Neural progenitor cell (in vitro differentiated cells): ENCODE measurements around the gene FIG4. TPM values are rescaled to one million over a fixed set of nuclear protein-coding genes. Genes with fewer than 3 reads are reported as not detected.

ENCODE experiments used
- DNase-seq: peaks from one replicate; pipeline ENCODE4 v3.0.0-alpha.2; 2016; ENCODE audit warnings: low spot score
- H2AFZ ChIP-seq: fragments of 200-600 bp; sonication (generic); replicated peaks from 2 replicates; pipeline ENCODE4 v1.6.1; 2016; ENCODE audit warnings: antibody characterized with exemption
- H3F3A ChIP-seq: fragments of 200-600 bp; sonication (generic); 2 replicates; pipeline ENCODE4 v1.6.1; 2016; ENCODE audit warnings: antibody characterized with exemption, low read depth
- H3K27ac ChIP-seq: fragments of 200-600 bp; sonication (generic); 2 replicates; pipeline ENCODE4 v1.5.1; 2016; ENCODE audit warnings: mild to moderate bottlenecking
- H3K27me3 ChIP-seq: fragments of 200-600 bp; sonication (generic); 2 replicates; pipeline ENCODE4 v1.6.1; 2016; ENCODE audit warnings: mild to moderate bottlenecking, moderate library complexity
- H3K36me3 ChIP-seq: fragments of 200-600 bp; sonication (generic); 2 replicates; pipeline ENCODE4 v1.5.1; 2016
- H3K4me1 ChIP-seq: fragments of 200-600 bp; sonication (generic); 2 replicates; pipeline ENCODE4 v1.6.1; 2016; ENCODE audit warnings: mixed run types
- H3K4me2 ChIP-seq: fragments of 200-600 bp; sonication (generic); 2 replicates; pipeline ENCODE4 v1.6.1; 2016
- H3K4me3 ChIP-seq: fragments of 200-600 bp; sonication (generic); 2 replicates; pipeline ENCODE4 v1.5.1; 2016
- H3K79me2 ChIP-seq: fragments of 200-600 bp; sonication (generic); 2 replicates; pipeline ENCODE4 v1.6.1; 2016; ENCODE audit warnings: low read depth
- H3K9ac ChIP-seq: fragments of 200-600 bp; sonication (generic); 2 replicates; pipeline ENCODE4 v1.6.1; 2016
- H3K9me3 ChIP-seq: fragments of 200-600 bp; sonication (generic); 2 replicates; pipeline ENCODE4 v1.5.1; 2016; ENCODE audit warnings: low read depth
- H4K20me1 ChIP-seq: fragments of 200-600 bp; sonication (generic); 2 replicates; pipeline ENCODE4 v1.6.1; 2016; ENCODE audit warnings: low read depth
- H3K27ac Mint-ChIP-seq: 3 replicates; pipeline ENCODE4 v1.8.0; 2021; ENCODE audit warnings: mixed read lengths
- H3K27me3 Mint-ChIP-seq: 2 replicates; pipeline ENCODE4 v1.8.0; 2022; ENCODE audit warnings: low read depth, mild to moderate bottlenecking, inconsistent platforms, moderate library complexity, mixed read lengths; ENCODE audit not compliant: insufficient read depth
- H3K36me3 Mint-ChIP-seq: 3 replicates; pipeline ENCODE4 v1.8.0; 2021; ENCODE audit warnings: mixed read lengths
- H3K4me1 Mint-ChIP-seq: 3 replicates; pipeline ENCODE4 v1.8.0; 2021; ENCODE audit warnings: mixed read lengths
- H3K4me3 Mint-ChIP-seq: 3 replicates; pipeline ENCODE4 v1.8.0; 2021; ENCODE audit warnings: mild to moderate bottlenecking, moderate library complexity, mixed read lengths
- H3K9me3 Mint-ChIP-seq: 3 replicates; pipeline ENCODE4 v1.8.0; 2020; ENCODE audit warnings: mixed read lengths
- CTCF ChIP-seq: fragments of 200-600 bp; sonication (generic); IDR thresholded peaks from 2 replicates; pipeline ENCODE4 v1.5.1; 2017; ENCODE audit warnings: antibody characterized with exemption, mild to moderate bottlenecking
- EZH2 ChIP-seq: fragments of 200-600 bp; sonication (generic); IDR thresholded peaks from 2 replicates; pipeline ENCODE4 v1.6.1; 2017; ENCODE audit warnings: antibody characterized with exemption, mild to moderate bottlenecking, moderate library complexity
- EZH2phosphoT487 ChIP-seq: fragments of 200-600 bp; sonication (generic); IDR thresholded peaks from 2 replicates; pipeline ENCODE4 v1.6.1; 2017; ENCODE audit warnings: antibody characterized with exemption
- total RNA-seq: library from RNA; depleted of rRNA; stranded (reverse); fragments of >200 nt; gene quantifications from 2 replicates; pipeline ENCODE4 v1.2.3, GENCODE V29; 2015; ENCODE audit warnings: low replicate concordance

Gene FIG4
- total RNA-seq, 1 donor from 2014 or later, result 51.3 TPM

- no peak overlapping the region for H3K27ac Mint-ChIP-seq
- H3K4me3 ChIP-seq, result no peak overlapping the region
- H3K4me1 Mint-ChIP-seq, result no peaks in the 10 kb centered on the region
- H3K4me3 Mint-ChIP-seq, result no peak overlapping the region
- TF ChIP-seq CTCF (no peak), EZH2phosphoT487 (no peak), EZH2 (no peak)
- no peak overlapping the region for H2AFZ ChIP-seq
- H3K27ac ChIP-seq, result no peak overlapping the region
- no peaks in the 10 kb centered on the region for H3K79me2 ChIP-seq
- H3K36me3 ChIP-seq, result no peaks in the 10 kb centered on the region
- H3K27me3 ChIP-seq, result no peaks in the 10 kb centered on the region
- no peak for DNase-seq
- no peak overlapping the region for H3K9ac ChIP-seq
- no peaks in the 10 kb centered on the region for H3K4me1 ChIP-seq
- peaks cover 11% of the 10 kb centered on the region for H3K36me3 Mint-ChIP-seq
- no peak overlapping the region for H3K4me2 ChIP-seq
- no peaks in the 10 kb centered on the region for H3K9me3 ChIP-seq
- H3K9me3 Mint-ChIP-seq, result no peaks in the 10 kb centered on the region
- no peaks in the 10 kb centered on the region for H4K20me1 ChIP-seq
- H3F3A ChIP-seq, result no peaks in the 10 kb centered on the region
- H3K27me3 Mint-ChIP-seq, result no peaks in the 10 kb centered on the region
Measured at GRCh38 chr6:109767961-109768360, 76.9 kb downstream of the FIG4 start.

DNA sequence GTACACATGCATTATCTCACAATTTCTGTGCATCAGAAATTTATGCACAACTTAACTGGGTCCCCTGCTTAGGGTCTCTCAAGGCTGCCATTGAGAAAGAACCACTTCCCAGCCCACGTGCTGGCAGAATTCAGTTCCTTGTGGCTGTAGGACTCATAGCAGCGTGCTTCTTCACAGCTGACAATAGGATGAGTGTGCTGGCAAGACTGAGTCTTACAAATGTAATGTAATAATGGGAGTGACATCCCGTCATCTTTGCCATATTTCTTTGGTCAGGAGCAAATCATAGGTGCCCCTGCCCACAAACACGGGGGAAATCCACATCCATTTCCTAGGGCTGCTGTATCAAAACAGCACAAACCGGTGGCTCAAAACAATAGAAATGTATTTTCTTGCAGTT is 77.4 kb downstream of the FIG4 start:
- Histone ChIP-seq H3K4me2 (no peak overlapping the region), H3K36me3 (no peaks in the 10 kb centered on the region), H3K27ac (no peak overlapping the region), H3K9ac (no peak overlapping the region), H3K4me1 (no peaks in the 10 kb centered on the region), H3K79me2 (no peaks in the 10 kb centered on the region), H3K9me3 (no peaks in the 10 kb centered on the region), H3K4me3 (no peak overlapping the region), H4K20me1 (no peaks in the 10 kb centered on the region), H3K27me3 (no peaks in the 10 kb centered on the region), H2AFZ (no peak overlapping the region), H3F3A (no peaks in the 10 kb centered on the region)
- Mint-ChIP-seq H3K4me3 (no peak overlapping the region), H3K9me3 (no peaks in the 10 kb centered on the region), H3K36me3 (peaks cover 11% of the 10 kb centered on the region), H3K27me3 (no peaks in the 10 kb centered on the region), H3K27ac (no peak overlapping the region), H3K4me1 (no peaks in the 10 kb centered on the region)
- no peak for TF ChIP-seq CTCF
- no peak for TF ChIP-seq EZH2
- TF ChIP-seq EZH2phosphoT487, result no peak
- no peak for DNase-seq

DNA sequence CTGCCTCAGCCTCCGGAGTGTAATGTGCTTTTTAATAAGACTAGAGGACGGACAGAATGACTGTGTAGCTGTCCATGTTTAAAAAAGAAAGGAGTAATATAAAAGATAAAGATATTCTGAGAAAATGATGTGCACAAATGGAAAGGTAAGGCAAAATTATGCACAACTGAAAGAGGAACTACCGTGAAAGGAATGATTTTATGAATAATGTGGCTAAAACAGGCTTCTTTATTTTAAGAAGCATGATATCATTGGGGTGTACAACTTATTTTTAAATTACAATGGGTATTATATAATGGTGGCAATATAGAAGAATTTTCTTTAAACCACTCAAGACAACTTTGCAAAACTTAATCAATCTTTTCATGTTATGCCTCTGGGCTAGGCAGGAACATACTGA is 78.1 kb downstream of the FIG4 start:
- no peak overlapping the region for H3K27ac Mint-ChIP-seq
- Histone ChIP-seq H2AFZ (no peak overlapping the region), H4K20me1 (no peaks in the 10 kb centered on the region), H3K27ac (no peak overlapping the region), H3K4me3 (no peak overlapping the region), H3K4me2 (no peak overlapping the region), H3K27me3 (no peaks in the 10 kb centered on the region), H3K4me1 (no peaks in the 10 kb centered on the region), H3K9me3 (no peaks in the 10 kb centered on the region), H3K9ac (no peak overlapping the region), H3K36me3 (no peaks in the 10 kb centered on the region), H3F3A (no peaks in the 10 kb centered on the region), H3K79me2 (no peaks in the 10 kb centered on the region)
- H3K27me3 Mint-ChIP-seq, result no peaks in the 10 kb centered on the region
- H3K4me1 Mint-ChIP-seq, result no peaks in the 10 kb centered on the region
- no peak overlapping the region for H3K4me3 Mint-ChIP-seq
- H3K9me3 Mint-ChIP-seq, result no peaks in the 10 kb centered on the region
- DNase-seq, result no peak
- H3K36me3 Mint-ChIP-seq, result peaks cover 11% of the 10 kb centered on the region
- TF ChIP-seq CTCF (no peak), EZH2phosphoT487 (no peak), EZH2 (no peak)

- Histone ChIP-seq H3K36me3 (no peaks in the 10 kb centered on the region), H3K9me3 (no peaks in the 10 kb centered on the region), H3F3A (no peaks in the 10 kb centered on the region), H3K4me2 (no peak overlapping the region), H2AFZ (no peak overlapping the region), H3K9ac (no peak overlapping the region), H3K4me1 (no peaks in the 10 kb centered on the region), H3K4me3 (no peak overlapping the region), H4K20me1 (no peaks in the 10 kb centered on the region), H3K27me3 (no peaks in the 10 kb centered on the region), H3K27ac (no peak overlapping the region), H3K79me2 (no peaks in the 10 kb centered on the region)
- TF ChIP-seq CTCF, result no peak
- TF ChIP-seq EZH2phosphoT487, result no peak
- TF ChIP-seq EZH2, result no peak
- Mint-ChIP-seq H3K9me3 (no peaks in the 10 kb centered on the region), H3K4me1 (no peaks in the 10 kb centered on the region), H3K4me3 (no peak overlapping the region), H3K27ac (no peak overlapping the region), H3K27me3 (no peaks in the 10 kb centered on the region), H3K36me3 (peaks cover 11% of the 10 kb centered on the region)
- DNase-seq, result no peak
Measured at GRCh38 chr6:109770047-109770446, 79.0 kb downstream of the FIG4 start.
